GM12891 (cell line): Measurements from ENCODE around the gene PDGFRB.

ENCODE experiments used
- POLR2A ChIP-seq: IDR thresholded peaks from 2 replicates; pipeline ENCODE4 v1.6.1; 2011; ENCODE audit warnings: low read depth, low read length, control low read depth
- POLR2AphosphoS5 ChIP-seq: IDR thresholded peaks from 2 replicates; pipeline ENCODE4 v1.6.1; 2011; ENCODE audit warnings: low read depth, low read length, control low read depth
- POU2F2 ChIP-seq: IDR thresholded peaks from 2 replicates; pipeline ENCODE4 v1.6.1; 2011; ENCODE audit warnings: low read depth, mild to moderate bottlenecking, control low read depth, low read length, moderate library complexity

- no peak for TF ChIP-seq POLR2A
- no peak for TF ChIP-seq POLR2AphosphoS5
- TF ChIP-seq POU2F2: no peak
These were observed 82.5 kb downstream of the PDGFRB start for GRCh38 chr5:150073086-150073625.
